NCI-H446 (cell line): ENCODE measurements around the gene CYP4F22.

Source experiments
- DNase-seq, 2 experiments: peaks; one replicate each; lab custom pipeline; 2025; lab: John Stamatoyannopoulos, UW

CYP4F22 gene

GRCh38 chr19:15536350-15536749 lies 28.0 kb downstream of the CYP4F22 start:
- DNase-seq = no peak

- no peak for DNase-seq
These were observed 30.4 kb downstream of the CYP4F22 start for GRCh38 chr19:15538774-15539173.

- DNase-seq = no peak
These were observed 31.3 kb downstream of the CYP4F22 start for GRCh38 chr19:15539638-15540037.

GRCh38 chr19:15540435-15540834 lies 32.1 kb downstream of the CYP4F22 start:
- no peak for DNase-seq

GRCh38 chr19:15544283-15544682 lies 36.0 kb downstream of the CYP4F22 start:
- no peak for DNase-seq

GRCh38 chr19:15544970-15545369 lies 36.6 kb downstream of the CYP4F22 start:
- DNase-seq = no peak

- no peak for DNase-seq
These were observed 40.3 kb downstream of the CYP4F22 start for GRCh38 chr19:15548648-15549047.

- no peak for DNase-seq
These were observed 41.3 kb downstream of the CYP4F22 start for GRCh38 chr19:15549581-15549980.

- no peak for DNase-seq
These were observed 41.9 kb downstream of the CYP4F22 start for GRCh38 chr19:15550273-15550672.

- no peak for DNase-seq
These were observed 42.6 kb downstream of the CYP4F22 start for GRCh38 chr19:15550929-15551292.

- no peak for DNase-seq
These were observed 43.1 kb downstream of the CYP4F22 start for GRCh38 chr19:15551293-15552004.

- DNase-seq = no peak
These were observed 46.7 kb downstream of the CYP4F22 start for GRCh38 chr19:15555021-15555420.

GRCh38 chr19:15555759-15556633 lies 47.7 kb downstream of the CYP4F22 start:
- peak; percentile 68 to 86 for DNase-seq

GRCh38 chr19:15556634-15557181 lies 48.4 kb downstream of the CYP4F22 start:
- DNase-seq = no peak

- no peak for DNase-seq
These were observed 48.9 kb downstream of the CYP4F22 start for GRCh38 chr19:15557223-15557622.

GRCh38 chr19:15562145-15562544 lies 53.8 kb downstream of the CYP4F22 start:
- DNase-seq = no peak

GRCh38 chr19:15562861-15563260 lies 54.5 kb downstream of the CYP4F22 start:
- DNase-seq = no peak

GRCh38 chr19:15563325-15563794 lies 55.0 kb downstream of the CYP4F22 start:
- DNase-seq = peak in 1 of 2 experiments; percentile 9

GRCh38 chr19:15563931-15564330 lies 55.6 kb downstream of the CYP4F22 start:
- DNase-seq = no peak

- no peak for DNase-seq
These were observed 56.3 kb downstream of the CYP4F22 start for GRCh38 chr19:15564534-15565168.

GRCh38 chr19:15570420-15570819 lies 62.1 kb downstream of the CYP4F22 start:
- no peak for DNase-seq

GRCh38 chr19:15575406-15575805 lies 67.1 kb downstream of the CYP4F22 start:
- DNase-seq = no peak
